Measurements from ENCODE around the gene DPM3.

Gene DPM3

DNA sequence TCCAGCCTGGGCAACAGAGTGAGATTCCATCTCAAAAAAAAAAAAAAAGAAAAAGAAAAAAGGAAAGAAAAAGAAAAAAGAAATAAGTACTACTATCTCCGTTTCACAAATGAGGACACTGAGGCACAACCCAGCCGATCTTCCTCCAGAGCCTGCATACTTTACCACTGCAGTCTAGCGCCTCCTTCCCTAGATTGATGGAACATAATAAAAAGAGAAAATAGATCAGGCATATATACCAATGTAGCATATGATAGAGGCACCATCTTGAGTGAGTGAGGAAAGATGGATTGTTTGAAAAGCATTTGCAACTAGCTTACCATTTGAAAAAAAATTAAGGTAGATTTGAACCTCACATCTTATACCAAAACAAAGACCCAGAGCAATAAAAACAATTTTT is 5.2 kb upstream of the DPM3 start:
- DNase-seq, result no peak

DNA sequence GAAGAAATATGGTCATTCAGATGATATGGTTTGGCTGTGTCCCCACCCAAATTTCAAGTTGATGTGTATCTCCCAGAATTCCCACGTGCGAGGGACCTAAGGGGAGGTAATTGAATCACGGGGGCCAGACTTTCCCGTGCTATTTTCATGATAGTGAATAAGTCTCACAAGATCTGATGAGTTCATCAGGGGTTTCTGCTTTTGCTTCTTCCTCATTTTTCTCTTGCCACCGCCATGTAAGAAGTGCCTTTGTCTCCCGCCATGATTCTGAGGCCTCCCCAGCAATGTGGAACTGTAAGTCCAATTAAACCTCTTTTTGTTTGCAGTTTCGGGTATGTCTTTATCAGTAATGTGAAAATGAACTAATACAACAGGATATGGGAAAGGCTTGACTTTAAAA is 1.4 kb upstream of the DPM3 start:
- no peak for DNase-seq

DNA sequence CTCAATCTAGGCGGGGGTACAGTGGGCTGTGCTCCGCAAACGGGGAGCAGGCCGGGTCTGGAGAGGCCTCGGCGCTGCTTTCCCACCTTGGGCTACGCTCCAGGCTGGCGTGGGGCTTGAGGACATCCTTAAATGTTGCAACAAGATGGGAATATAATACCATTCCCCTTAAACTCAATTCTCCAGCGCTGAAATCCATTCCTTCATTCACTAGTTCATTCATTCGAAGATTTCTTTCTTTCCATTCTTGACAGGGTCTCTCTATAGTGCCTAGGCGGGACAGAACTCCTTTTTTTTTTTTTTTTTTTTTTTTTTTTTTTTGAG is 261 bp upstream of the DPM3 start:
- DNase-seq, result no peak

DNA sequence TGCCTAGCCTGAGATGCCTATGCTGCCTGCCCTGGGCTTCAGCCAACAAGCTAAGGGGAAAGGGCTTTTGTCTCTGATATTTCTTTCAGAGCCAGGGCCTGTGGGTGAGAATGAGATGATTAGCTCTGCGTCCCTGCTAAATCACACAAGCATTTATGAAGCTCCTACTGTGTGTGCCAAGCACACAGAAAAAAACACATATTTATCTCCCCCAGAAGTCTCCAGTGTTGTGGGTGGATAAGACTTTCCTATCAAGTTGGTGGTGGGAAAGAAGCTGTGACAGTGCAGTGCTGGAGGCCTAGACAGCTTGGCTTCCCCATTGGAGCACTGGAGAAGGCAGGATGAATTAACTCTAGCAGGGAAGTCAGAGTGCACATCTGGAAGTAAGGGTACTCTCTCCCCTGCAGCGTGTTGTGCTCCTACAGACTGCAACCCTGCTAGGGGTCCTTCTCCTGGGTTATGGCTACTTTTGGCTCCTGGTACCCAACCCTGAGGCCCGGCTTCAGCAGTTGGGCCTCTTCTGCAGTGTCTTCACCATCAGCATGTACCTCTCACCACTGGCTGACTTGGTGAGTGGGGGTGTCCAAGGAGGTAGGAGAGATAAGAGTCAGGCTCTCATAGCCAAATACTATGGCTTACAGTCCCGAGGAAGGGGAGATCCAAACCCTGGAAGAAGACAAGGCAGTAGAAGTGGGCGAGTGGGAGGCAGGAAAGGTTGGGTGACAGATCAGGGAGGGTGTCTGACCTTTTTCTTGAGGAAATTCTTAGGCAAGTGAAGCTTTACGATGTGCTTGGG is 3.0 kb downstream of the DPM3 start:
- no peak for DNase-seq

DNA sequence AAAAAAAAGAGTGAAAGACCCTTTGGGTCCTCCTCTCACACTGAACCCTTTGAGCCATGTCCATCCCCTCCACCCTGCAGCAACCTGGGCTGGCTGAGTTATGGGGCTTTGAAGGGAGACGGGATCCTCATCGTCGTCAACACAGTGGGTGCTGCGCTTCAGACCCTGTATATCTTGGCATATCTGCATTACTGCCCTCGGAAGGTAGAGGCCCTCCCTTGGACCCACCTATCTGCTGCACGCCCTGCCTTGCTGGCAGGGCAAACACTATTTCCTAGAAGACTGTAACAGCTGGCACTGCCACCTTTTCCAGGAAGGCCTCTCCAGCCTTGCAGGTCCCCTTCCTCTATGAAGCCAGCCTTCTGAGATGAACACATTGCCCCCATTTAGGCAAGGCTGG is 3.6 kb downstream of the DPM3 start:
- no peak for DNase-seq

DNA sequence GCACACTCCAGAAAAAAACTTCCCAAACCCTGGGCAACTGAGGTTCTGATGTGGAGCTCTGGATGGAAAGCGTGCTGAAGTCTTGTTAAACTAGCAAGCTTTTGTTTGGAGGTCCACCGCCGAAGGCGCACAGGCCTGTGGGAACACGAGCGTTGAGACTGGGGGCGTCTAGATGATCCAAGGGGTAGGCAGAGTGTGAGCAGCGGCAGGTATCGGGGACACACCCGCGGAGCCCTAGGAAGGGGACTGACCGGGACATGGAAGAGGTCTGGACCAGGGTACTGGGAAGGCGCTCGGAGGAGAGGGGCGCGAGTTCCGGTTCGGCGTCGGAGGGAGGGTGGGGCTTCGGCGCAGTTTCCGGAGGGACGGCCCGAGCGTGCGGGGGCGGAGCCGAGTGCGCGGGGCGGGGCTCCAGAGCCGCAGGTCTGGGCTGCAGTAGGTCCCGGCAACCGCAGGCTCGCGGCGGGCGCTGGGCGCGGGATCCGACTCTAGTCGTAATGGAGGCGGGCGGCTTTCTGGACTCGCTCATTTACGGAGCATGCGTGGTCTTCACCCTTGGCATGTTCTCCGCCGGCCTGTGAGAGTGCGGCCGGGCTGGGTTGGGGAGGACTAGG is 4.8 kb downstream of the DPM3 start, which contains the start of gene SLC50A1:
TSS of gene SLC50A1 (plus strand) at position 438 of the 614 bp plus-strand sequence. CDS start at position 498, 60 bp downstream.
- DNase-seq, result peak; percentile 91

DNA sequence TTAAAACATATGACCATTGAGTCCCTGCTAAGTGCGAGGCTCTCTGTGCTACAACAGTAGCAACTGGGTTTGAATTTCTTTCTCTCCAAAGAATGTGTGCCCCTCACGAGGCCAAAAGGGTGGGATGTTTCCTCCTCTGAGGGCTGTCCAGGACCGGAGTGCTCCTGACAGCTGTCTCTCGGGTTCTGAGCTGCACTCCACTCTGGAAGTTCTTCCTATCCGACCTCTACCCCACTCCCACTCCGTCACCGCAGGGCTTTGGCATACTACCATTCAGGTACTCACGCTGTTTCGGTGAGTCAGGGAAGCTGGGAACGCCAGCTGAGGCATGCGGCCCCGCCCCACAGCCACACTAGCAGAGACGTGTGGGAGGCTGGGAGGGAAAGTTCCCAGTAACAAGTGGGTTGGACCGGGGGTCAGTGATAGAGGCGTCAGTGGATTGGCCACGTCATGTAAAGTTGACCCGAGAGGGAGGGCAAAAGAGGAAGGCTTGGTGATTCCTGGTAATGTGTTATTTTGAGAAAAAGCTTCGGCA is 5.4 kb downstream of the DPM3 start:
- DNase-seq, result peak; percentile 34

DNA sequence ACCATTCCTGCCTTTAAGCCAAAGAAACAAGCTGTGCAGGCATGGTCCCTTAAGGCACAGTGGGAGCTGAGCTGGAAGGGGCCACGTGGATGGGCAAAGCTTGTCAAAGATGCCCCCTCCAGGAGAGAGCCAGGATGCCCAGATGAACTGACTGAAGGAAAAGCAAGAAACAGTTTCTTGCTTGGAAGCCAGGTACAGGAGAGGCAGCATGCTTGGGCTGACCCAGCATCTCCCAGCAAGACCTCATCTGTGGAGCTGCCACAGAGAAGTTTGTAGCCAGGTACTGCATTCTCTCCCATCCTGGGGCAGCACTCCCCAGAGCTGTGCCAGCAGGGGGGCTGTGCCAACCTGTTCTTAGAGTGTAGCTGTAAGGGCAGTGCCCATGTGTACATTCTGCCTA is 6.0 kb downstream of the DPM3 start:
- DNase-seq, result no peak

DNA sequence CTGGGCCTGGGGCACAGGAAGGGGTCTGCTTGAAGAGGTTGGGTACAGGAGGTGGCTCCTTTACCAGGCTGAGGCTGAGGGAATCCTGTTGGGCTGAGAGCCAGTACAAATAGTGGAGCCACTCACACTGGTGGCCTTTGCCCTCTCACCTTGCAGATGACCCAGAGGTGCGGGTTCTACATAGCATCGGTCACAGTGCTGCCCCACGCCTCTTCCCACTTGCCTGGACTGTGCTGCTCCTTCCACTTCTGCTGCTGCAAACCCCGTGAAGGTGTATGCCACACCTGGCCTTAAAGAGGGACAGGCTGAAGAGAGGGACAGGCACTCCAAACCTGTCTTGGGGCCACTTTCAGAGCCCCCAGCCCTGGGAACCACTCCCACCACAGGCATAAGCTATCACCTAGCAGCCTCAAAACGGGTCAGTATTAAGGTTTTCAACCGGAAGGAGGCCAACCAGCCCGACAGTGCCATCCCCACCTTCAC is 6.5 kb downstream of the DPM3 start:
- no peak for DNase-seq

DNA sequence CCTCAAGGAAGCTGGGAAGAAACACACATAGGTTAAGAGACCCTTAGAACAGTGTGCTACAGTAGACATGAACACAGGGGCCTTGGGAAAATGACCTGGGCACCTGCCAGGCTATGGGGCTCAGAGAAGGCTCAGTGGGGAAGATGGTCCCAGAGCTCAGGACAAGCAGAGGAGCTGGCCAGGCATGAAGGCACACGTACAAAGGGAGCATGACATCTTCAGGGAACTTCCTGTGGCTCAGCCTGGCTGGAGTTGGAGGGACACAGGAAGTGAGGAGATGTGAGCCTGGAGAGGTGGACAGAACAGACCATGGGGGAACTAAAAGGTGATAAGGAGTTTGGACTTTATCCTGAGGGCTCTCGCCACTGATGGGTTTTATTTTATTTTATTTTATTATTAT is 8.5 kb downstream of the DPM3 start:
- DNase-seq, result no peak

DNA sequence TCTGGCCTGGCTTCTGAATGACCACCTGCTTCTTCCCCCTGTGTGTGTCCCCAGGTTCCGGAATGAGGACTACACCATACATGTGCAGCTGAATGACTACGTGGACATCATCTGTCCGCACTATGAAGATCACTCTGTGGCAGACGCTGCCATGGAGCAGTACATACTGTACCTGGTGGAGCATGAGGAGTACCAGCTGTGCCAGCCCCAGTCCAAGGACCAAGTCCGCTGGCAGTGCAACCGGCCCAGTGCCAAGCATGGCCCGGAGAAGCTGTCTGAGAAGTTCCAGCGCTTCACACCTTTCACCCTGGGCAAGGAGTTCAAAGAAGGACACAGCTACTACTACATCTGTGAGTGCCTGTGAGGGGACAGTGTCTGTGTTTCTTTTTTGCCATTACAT is 9.0 kb downstream of the DPM3 start:
- DNase-seq, result no peak

DNA sequence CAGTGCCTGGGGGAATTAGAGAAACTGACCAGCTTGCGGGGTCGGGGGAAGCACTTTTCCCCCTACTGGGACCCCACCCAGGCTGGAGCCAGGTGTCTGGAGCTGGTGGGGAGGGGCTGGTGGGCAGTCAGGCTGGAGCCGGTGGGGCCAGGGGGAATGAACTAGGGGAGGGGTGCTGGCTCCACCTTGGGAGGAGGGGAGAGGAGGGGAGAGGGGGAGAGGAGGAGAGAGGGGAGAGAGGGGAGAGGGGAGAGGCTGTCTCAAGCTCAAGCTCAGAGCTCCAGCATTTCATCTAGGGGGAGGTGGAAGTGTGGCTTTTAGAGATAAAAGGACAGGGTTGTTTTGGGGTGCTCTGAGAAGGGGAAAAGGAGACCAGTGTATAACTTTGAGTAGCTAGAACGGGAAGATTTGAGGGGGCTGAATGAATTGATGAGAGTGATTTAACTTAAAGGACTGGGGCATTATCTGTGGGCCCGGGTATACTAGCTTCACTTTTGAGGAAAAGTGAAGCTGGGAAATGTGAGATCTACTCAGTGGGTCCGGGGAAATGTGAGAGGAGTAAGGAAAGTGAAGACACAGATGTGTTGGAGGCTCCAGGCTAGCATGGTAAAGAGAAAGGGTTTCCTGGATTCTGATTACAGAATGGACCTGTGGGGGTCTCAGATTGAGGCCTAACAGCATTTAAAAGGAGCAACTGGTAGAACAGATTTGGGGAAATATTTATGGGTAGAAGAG is 9.9 kb downstream of the DPM3 start:
- DNase-seq, result no peak

DNA sequence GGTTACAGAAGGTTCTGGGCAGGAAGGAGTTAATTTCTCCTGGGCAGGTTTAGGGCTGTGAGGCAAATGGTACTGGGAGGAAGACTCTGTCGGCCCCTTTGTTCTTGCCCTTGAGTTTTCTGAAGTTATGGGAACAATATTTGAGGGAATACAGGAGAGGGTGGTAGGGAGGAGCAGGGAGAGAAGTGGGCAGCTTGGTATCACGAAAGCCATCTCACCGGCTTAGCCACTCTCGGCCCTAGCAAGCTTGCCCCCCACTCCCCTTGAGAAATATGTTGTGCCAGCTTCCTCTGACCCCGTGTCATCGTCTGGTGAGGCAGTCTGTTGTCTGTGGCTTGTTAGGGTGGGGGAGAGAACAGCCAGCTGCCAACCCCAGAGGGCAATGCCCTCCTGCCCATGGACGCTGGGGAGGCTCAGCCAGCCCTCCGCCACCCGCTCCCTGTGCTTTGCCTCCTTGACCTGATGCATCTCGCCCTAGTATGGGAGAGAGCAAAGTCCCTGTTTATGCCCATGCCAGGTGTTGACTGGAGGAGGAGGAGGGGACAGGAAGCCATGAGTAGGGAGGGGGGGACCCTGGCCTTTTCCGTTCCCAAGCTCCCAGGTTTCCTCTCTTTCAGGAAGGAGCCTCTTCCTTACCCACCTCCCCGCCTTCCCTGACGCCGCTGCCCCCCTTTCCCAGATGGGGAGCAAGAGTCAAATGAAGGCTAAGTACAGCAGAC is 11.4 kb downstream of the DPM3 start:
- no peak for DNase-seq

DNA sequence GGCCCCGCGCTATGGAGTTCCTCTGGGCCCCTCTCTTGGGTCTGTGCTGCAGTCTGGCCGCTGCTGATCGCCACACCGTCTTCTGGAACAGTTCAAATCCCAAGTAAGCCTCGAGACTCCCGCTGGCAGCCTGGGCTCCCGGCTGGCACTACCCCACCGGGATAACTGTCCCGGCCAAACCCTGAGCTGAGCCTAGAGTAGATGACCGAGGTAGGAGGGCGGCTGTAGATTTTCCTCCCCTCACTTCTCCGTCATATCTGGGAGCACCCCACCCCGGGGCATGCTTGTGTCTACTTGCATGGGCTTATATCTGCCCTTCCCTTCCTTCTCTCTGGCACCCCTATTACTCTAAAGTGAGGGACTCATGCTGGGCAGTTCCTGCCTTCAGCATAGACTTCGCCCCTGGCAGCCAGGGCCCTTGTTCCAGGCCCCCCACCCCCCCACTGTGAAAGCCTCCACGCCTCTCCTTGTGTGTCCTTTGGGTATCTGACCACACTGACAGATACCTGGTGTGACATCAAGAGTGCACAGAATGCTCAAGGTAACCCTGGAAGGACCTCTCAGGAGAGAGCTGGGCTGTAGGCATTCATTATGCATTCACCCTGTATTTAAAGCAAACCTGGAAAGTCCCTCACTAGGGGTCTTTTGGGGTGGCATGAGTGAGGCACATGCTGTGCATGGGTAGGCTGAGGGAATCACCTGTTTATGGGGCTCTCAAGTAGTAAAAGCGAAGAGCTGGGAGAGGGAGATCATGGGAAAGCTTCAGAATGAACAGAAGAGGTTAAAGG is 12.2 kb downstream of the DPM3 start:
- no peak for DNase-seq

DNA sequence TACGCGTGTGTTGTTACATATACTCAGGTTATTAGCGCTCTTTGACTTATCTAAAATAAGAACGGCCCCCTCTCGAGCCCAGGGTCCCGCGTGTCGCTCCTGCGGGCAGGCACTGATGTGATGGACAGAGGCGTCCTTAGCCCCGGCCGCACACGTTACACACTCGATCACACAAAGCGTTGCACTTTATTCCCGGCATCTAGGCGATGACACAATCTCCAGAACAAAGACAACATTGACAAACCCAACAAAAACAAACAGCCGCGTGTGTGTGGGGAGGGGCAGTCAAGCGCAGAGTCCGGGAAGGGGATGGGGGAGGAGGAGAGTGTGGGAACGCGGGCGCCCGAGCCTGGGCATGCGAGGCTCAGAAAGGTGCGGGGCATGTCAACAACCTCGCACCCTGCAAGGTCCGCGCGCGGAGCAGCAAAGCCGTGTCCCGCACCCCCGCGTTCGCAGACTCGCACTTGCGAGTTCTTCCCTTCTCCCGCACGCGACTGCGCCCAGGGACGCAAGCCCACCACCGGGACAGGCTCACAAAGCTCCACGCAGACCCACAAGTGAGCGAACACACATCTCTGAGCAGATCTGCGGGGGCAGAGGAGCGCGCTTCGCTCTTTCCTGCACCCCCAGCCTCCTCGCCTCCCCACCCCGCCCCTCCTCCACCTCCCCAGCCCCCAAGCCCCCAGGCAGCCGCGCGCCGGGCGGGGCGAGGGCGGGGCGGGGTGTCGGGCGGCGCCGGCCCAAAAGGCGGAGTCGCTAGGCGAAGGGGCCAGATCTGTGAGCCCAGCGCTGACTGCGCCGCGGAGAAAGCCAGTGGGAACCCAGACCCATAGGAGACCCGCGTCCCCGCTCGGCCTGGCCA is 13.0 kb downstream of the DPM3 start, which contains the start of gene EFNA1:
TSS of gene EFNA1 (plus strand) at position 772 of the 862 bp plus-strand sequence. CDS start 102 bp downstream, outside the sequence.
- peak; percentile 35 for DNase-seq

DNA sequence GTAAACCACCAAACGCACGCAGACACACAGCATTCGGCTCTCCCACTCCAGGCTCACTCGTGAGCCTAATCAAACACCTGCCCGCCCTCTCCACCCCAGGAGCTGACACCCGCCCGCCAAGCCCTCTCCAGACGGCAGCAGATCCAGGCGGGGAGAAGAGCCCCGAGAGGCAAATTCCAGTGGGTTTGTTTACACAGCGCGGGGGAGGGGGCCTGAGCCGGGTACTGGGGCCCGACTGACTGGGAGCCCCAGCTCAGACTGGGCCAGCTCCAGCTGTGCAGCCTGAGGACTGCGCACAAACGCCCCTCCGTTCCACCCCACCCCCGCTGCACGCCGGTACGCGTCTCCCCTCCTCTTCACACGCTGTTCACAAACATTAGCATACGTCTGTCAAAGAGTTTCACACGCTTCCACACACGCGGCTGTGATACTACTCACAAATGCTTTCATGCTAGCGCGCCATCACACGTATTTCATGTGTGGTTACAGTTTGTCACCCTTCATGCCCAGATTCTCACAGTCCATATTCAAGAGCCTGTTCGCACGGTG is 13.7 kb downstream of the DPM3 start:
- peak; percentile 32 for DNase-seq

DNA sequence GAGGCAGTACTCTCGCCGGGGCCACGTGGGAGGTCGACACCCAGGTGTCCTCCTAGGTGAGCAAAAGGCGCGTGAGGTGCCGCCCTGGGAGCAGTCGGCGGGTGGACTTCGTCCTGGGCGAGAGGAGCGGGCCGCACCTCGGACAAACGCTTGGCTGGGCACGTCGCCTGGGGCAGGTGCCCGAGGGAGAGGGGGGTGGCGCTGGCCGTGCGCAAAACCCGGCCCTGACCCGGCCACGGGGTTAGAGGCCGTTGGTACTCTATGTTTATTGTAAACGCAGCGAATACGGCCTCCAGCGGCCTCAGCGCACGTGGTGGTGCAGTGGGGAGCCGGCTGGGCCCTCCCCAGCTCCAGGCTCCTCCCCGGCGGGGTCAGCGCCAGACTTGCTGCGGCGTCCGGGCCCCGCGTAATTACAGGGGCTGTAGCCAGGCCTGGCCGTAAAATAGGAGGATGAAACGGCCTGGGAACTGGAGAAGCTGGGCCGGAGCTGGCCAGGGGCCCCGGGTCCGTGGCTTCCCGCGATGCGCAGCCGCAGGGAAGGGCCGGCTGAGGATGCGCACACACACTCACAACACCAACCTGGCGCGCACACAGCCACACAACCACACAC is 14.3 kb downstream of the DPM3 start:
- DNase-seq, result no peak

DNA sequence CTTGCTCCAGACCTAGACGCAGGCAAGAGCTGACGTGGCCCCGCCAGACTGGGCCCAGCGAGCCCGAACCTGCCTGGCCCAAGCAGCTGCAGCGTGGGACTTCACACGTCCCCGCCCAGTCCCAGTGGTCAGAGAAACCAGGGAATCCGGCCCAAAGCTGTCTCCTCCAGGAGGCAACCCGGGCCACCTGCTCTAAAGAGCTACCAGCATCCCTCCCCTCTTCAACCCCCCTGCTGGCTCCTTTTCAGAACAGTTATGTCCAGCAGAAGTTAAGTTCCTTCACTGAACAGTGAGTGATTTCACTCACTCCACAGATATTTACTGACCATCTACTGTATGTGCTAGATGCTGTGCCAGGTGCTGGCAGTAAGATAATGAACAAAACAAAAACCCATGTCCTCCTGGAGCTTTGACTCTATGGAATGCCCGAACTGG is 14.8 kb downstream of the DPM3 start:
- no peak for DNase-seq

DNA sequence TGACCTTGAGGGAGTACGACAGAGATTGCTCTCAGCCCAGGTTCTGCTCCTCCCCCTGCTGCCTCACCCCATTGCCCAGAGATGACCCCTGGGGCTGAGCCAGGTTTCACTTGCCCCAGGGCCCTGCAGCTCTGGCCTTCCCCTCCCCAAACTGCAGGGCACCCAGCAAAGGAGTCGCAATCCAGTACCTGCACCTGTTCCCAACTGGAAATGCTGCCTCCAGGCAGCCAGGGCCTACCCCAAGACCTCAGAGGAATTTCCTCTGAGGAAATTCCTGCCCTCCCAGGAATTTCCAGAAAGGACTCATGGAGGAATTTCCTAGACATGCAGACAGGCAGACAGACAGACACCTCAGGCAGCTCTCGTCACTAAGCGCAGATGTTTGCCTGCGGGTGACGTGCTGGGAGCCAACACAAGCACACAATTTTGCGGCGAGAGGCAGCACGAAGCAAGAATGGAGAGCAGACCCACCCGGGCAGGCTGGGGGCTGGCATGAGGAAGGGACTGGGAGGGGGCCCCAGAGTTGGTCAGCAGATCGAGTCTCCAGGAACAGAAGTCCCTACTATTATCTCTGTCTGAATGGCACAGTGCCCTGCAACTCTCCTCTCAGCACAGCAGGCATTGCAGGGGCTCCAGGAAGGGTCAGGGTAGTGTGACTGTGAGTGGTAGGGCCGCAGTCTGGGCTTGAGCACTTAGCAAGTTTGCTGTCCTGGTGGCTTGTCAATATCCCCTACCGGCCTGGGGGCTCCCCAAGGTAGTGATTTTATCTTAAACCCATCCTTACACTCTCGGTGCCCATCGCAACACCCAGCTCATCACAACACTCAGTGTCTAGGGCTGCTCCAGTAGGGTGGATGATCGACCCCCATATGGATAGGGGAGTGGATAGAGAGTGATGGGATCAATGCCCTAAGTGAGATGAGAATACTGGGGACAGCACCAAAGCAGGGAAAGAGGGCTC is 15.5 kb downstream of the DPM3 start:
- no peak for DNase-seq
